Measurements from ENCODE around the gene SRRM4. TPM values are rescaled to one million over a fixed set of nuclear protein-coding genes. Genes with fewer than 3 reads are reported as not detected.

Gene SRRM4
- total RNA-seq, 1 donor from 2014 or later, result 1.7 TPM

- H3K9me3 Mint-ChIP-seq, result no peaks in the 10 kb centered on the region
- no peak overlapping the region for H3K4me3 Mint-ChIP-seq
- no peak for DNase-seq (ENCODE audit: low spot score in 2 of 2, unreplicated experiment in 2 of 2)
- no peak overlapping the region for H3K27ac Mint-ChIP-seq
- H3K27me3 Mint-ChIP-seq (ENCODE audit: low read depth), result peaks cover 85% of the 10 kb centered on the region
- TF ChIP-seq CTCF (IDR thresholded peaks at IDR 0.05; ENCODE audit: unreplicated experiment), result no peak
- no peaks in the 10 kb centered on the region for H3K36me3 Mint-ChIP-seq
- H3K4me1 Mint-ChIP-seq, result no peaks in the 10 kb centered on the region
Observed at GRCh38 chr12:118980407-118981014, 830 bp upstream of the SRRM4 start.

GRCh38 chr12:118982302-118982701 is 961 bp downstream of the SRRM4 start:
- Mint-ChIP-seq H3K4me1 (no peaks in the 10 kb centered on the region), H3K9me3 (no peaks in the 10 kb centered on the region), H3K27ac (no peak overlapping the region), H3K4me3 (no peak overlapping the region), H3K36me3 (no peaks in the 10 kb centered on the region), H3K27me3 (ENCODE audit: low read depth) (peaks cover 92% of the 10 kb centered on the region)
- no peak for DNase-seq (ENCODE audit: low spot score in 2 of 2, unreplicated experiment in 2 of 2)
- no peak for TF ChIP-seq CTCF (IDR thresholded peaks at IDR 0.05; ENCODE audit: unreplicated experiment)

- Mint-ChIP-seq H3K9me3 (no peaks in the 10 kb centered on the region), H3K36me3 (no peaks in the 10 kb centered on the region), H3K27me3 (ENCODE audit: low read depth) (peaks cover 92% of the 10 kb centered on the region), H3K4me1 (no peaks in the 10 kb centered on the region), H3K4me3 (no peak overlapping the region), H3K27ac (no peak overlapping the region)
- no peak for DNase-seq (ENCODE audit: low spot score in 2 of 2, unreplicated experiment in 2 of 2)
- no peak for TF ChIP-seq CTCF (IDR thresholded peaks at IDR 0.05; ENCODE audit: unreplicated experiment)
Observed at GRCh38 chr12:118982984-118983761, 1.8 kb downstream of the SRRM4 start.

GRCh38 chr12:118984161-118984943 is 3.0 kb downstream of the SRRM4 start:
- no peak for TF ChIP-seq CTCF (IDR thresholded peaks at IDR 0.05; ENCODE audit: unreplicated experiment)
- peaks cover 91% of the 10 kb centered on the region for H3K27me3 Mint-ChIP-seq (ENCODE audit: low read depth)
- no peak for DNase-seq (ENCODE audit: low spot score in 2 of 2, unreplicated experiment in 2 of 2)
- no peaks in the 10 kb centered on the region for H3K9me3 Mint-ChIP-seq
- no peak overlapping the region for H3K27ac Mint-ChIP-seq
- no peaks in the 10 kb centered on the region for H3K4me1 Mint-ChIP-seq
- H3K36me3 Mint-ChIP-seq, result no peaks in the 10 kb centered on the region
- no peak overlapping the region for H3K4me3 Mint-ChIP-seq

- Mint-ChIP-seq H3K27ac (no peak overlapping the region), H3K4me3 (no peak overlapping the region), H3K27me3 (ENCODE audit: low read depth) (peaks cover 85% of the 10 kb centered on the region), H3K36me3 (no peaks in the 10 kb centered on the region), H3K4me1 (no peaks in the 10 kb centered on the region), H3K9me3 (no peaks in the 10 kb centered on the region)
- DNase-seq (ENCODE audit: low spot score in 2 of 2, unreplicated experiment in 2 of 2), result no peak
- TF ChIP-seq CTCF (IDR thresholded peaks at IDR 0.05; ENCODE audit: unreplicated experiment), result no peak
Observed at GRCh38 chr12:118986050-118986449, 4.7 kb downstream of the SRRM4 start.
